H9 (cell line): ENCODE measurements around the gene NTSR1. TPM values are rescaled to one million over a fixed set of nuclear protein-coding genes. Genes with fewer than 3 reads are reported as not detected.
A peak's percentile ranks its signal among the peaks of the same experiment; 100 is the strongest.

Experiments used
- DNase-seq: peaks from one replicate; pipeline ENCODE4 v3.0.0-alpha.2; 2017
- H2AFZ ChIP-seq: one replicate; pipeline ENCODE4 v1.6.1; 2013; ENCODE audit warnings: mild to moderate bottlenecking, low read length, control low read depth, moderate library complexity
- H2AK5ac ChIP-seq: 2 replicates; pipeline ENCODE4 v1.6.1; 2013; ENCODE audit warnings: low read length, control low read depth, mixed read lengths; ENCODE audit not compliant: insufficient read length
- H2BK120ac ChIP-seq: one replicate; pipeline ENCODE4 v1.6.1; 2013; ENCODE audit warnings: low read depth, mild to moderate bottlenecking, low read length, control low read depth, inconsistent platforms; ENCODE audit not compliant: poor library complexity, severe bottlenecking
- H2BK12ac ChIP-seq: 2 replicates; pipeline ENCODE4 v1.6.1; 2013; ENCODE audit warnings: low read length, control low read depth, mixed read lengths, low read depth; ENCODE audit not compliant: insufficient read length
- H2BK15ac ChIP-seq: 2 replicates; pipeline ENCODE4 v1.6.1; 2013; ENCODE audit warnings: low read depth, low read length, control low read depth
- H2BK20ac ChIP-seq: one replicate; pipeline ENCODE4 v1.6.1; 2013; ENCODE audit warnings: low read depth, mild to moderate bottlenecking, low read length, control low read depth, inconsistent platforms; ENCODE audit not compliant: poor library complexity, severe bottlenecking
- H2BK5ac ChIP-seq: 2 replicates; pipeline ENCODE4 v1.6.1; 2013; ENCODE audit warnings: low read length, control low read depth, mixed read lengths; ENCODE audit not compliant: insufficient read length
- H3K14ac ChIP-seq: 2 replicates; pipeline ENCODE4 v1.6.1; 2013; ENCODE audit warnings: low read length, control low read depth; ENCODE audit not compliant: insufficient read depth
- H3K18ac ChIP-seq: 2 replicates; pipeline ENCODE4 v1.6.1; 2013; ENCODE audit warnings: low read depth, mild to moderate bottlenecking, mixed read lengths, low read length, control low read depth; ENCODE audit not compliant: insufficient read length
- H3K23ac ChIP-seq: 2 replicates; pipeline ENCODE4 v1.6.1; 2013; ENCODE audit warnings: low read length, control low read depth, mixed read lengths, low read depth; ENCODE audit not compliant: insufficient read length
- H3K23me2 ChIP-seq: 2 replicates; pipeline ENCODE4 v1.6.1; 2013; ENCODE audit warnings: low read depth, mild to moderate bottlenecking, mixed read lengths, low read length, control low read depth; ENCODE audit not compliant: insufficient read length, poor library complexity, severe bottlenecking
- H3K27ac ChIP-seq: 2 replicates; pipeline ENCODE4 v1.5.1; 2013; ENCODE audit warnings: low read length, control low read depth, mixed read lengths, low read depth; ENCODE audit not compliant: insufficient read length
- H3K27me3 ChIP-seq: 2 replicates; pipeline ENCODE4 v1.6.1; 2013; ENCODE audit warnings: low read length, control low read depth, inconsistent platforms; ENCODE audit not compliant: insufficient read depth
- H3K4ac ChIP-seq: 2 replicates; pipeline ENCODE4 v1.6.1; 2013; ENCODE audit warnings: low read depth, mild to moderate bottlenecking, control low read depth, inconsistent platforms, low read length, moderate library complexity
- H3K4me1 ChIP-seq: 2 replicates; pipeline ENCODE4 v1.6.1; 2013; ENCODE audit warnings: low read length, control low read depth, inconsistent platforms; ENCODE audit not compliant: insufficient read depth
- H3K4me2 ChIP-seq: 2 replicates; pipeline ENCODE4 v1.6.1; 2013; ENCODE audit warnings: low read length, control low read depth, mixed read lengths; ENCODE audit not compliant: insufficient read length, insufficient read depth
- H3K56ac ChIP-seq: 2 replicates; pipeline ENCODE4 v1.6.1; 2013; ENCODE audit warnings: low read depth, mild to moderate bottlenecking, mixed read lengths, low read length, control low read depth; ENCODE audit not compliant: insufficient read length
- H3K79me1 ChIP-seq: 2 replicates; pipeline ENCODE4 v1.6.1; 2013; ENCODE audit warnings: low read depth, mild to moderate bottlenecking, moderate library complexity, low read length, control low read depth, inconsistent platforms; ENCODE audit not compliant: insufficient read depth, poor library complexity, severe bottlenecking
- H3K79me2 ChIP-seq: 2 replicates; pipeline ENCODE4 v1.6.1; 2013; ENCODE audit warnings: low read length, control low read depth, inconsistent platforms; ENCODE audit not compliant: insufficient read depth
- H3K9ac ChIP-seq: 2 replicates; pipeline ENCODE4 v1.6.1; 2013; ENCODE audit warnings: low read length, control low read depth, mixed read lengths; ENCODE audit not compliant: insufficient read length; ENCODE audit errors: extremely low read depth
- H3K9me3 ChIP-seq: one replicate; pipeline ENCODE4 v1.6.1; 2013; ENCODE audit warnings: low read depth, low read length, inconsistent platforms; ENCODE audit not compliant: control insufficient read depth
- H3T11ph ChIP-seq: one replicate; pipeline ENCODE4 v1.6.1; 2013; ENCODE audit warnings: mild to moderate bottlenecking, low read length, control low read depth, inconsistent platforms
- H4K20me1 ChIP-seq: one replicate; pipeline ENCODE4 v1.6.1; 2013; ENCODE audit not compliant: control insufficient read depth, insufficient read length, insufficient read depth
- H4K5ac ChIP-seq: 2 replicates; pipeline ENCODE4 v1.6.1; 2013; ENCODE audit warnings: low read depth, mild to moderate bottlenecking, mixed read lengths, low read length, control low read depth; ENCODE audit not compliant: insufficient read length
- H4K8ac ChIP-seq: replicated peaks from 2 replicates; pipeline ENCODE4 v1.6.1; 2013; ENCODE audit warnings: low read length, control low read depth, mixed read lengths, low read depth; ENCODE audit not compliant: insufficient read length
- H4K91ac ChIP-seq: 2 replicates; pipeline ENCODE4 v1.6.1; 2013; ENCODE audit warnings: low read depth, mild to moderate bottlenecking, moderate library complexity, mixed read lengths, low read length, control low read depth; ENCODE audit not compliant: insufficient read length
- H3K27ac Mint-ChIP-seq, 3 experiments: 2 replicates in 2 of 3; 3 replicates in 1 of 3; pipeline ENCODE4 v1.8.0; 2020 to 2021; ENCODE audit warnings: mixed read lengths in 3 of 3, mild to moderate bottlenecking in 1 of 3, moderate library complexity in 1 of 3
- H3K27me3 Mint-ChIP-seq: 2 replicates; pipeline ENCODE4 v1.8.0; 2021; ENCODE audit warnings: low read depth, mild to moderate bottlenecking, moderate library complexity, mixed read lengths
- H3K36me3 Mint-ChIP-seq, 3 experiments: 2 replicates in 2 of 3; 3 replicates in 1 of 3; pipeline ENCODE4 v1.8.0; 2020 to 2021; ENCODE audit warnings: low read depth in 3 of 3, mixed read lengths in 3 of 3; ENCODE audit not compliant: insufficient read depth in 1 of 3
- H3K4me1 Mint-ChIP-seq, 2 experiments: 2 replicates each; pipeline ENCODE4 v1.8.0; 2020; ENCODE audit warnings: mixed read lengths in 2 of 2
- H3K4me3 Mint-ChIP-seq, 2 experiments: 2 replicates in 1 of 2; 3 replicates in 1 of 2; pipeline ENCODE4 v1.8.0; 2020 to 2021; ENCODE audit warnings: mild to moderate bottlenecking in 2 of 2, mixed read lengths in 2 of 2, moderate library complexity in 1 of 2
- H3K9me3 Mint-ChIP-seq, 2 experiments: 2 replicates in 1 of 2; 3 replicates in 1 of 2; pipeline ENCODE4 v1.8.0; 2020; ENCODE audit warnings: mild to moderate bottlenecking in 2 of 2, mixed read lengths in 2 of 2, moderate library complexity in 1 of 2
- CTCF ChIP-seq: fragments of 200-600 bp; sonication (generic); conservative IDR thresholded peaks from 3 replicates; pipeline ENCODE4 v1.8.0; 2021; ENCODE audit warnings: antibody characterized with exemption, mild to moderate bottlenecking
- WGBS: extraction: QIAGEN DNeasy Blood & Tissue Kit; methylation state at CpG from one replicate; pipeline ENCODE4 v1.1.7; 2013; ENCODE audit warnings: missing lambda C conversion rate, low lambda C conversion rate, mixed read lengths; ENCODE audit not compliant: insufficient read length; ENCODE audit errors: extremely low coverage; 5-methylcytosine and 5-hydroxymethylcytosine counted together
- total RNA-seq: library from RNA; stranded (reverse); gene quantifications from 2 replicates; pipeline ENCODE4 v1.2.1, GENCODE V29; 2021

NTSR1 gene
- total RNA-seq, 1 experiment from 2014 or later = 0.11 TPM

GRCh38 chr20:62797671-62798532 lies 89.3 kb downstream of the NTSR1 start:
- Histone ChIP-seq H3K27ac (no peak overlapping the region), H3K79me1 (no peaks in the 10 kb centered on the region), H2BK20ac (no peak overlapping the region), H3K18ac (no peak overlapping the region), H3K4me1 (no peaks in the 10 kb centered on the region), H2BK5ac (no peak overlapping the region), H3K4ac (no peak overlapping the region), H3K27me3 (no peaks in the 10 kb centered on the region), H4K5ac (no peak overlapping the region), H4K91ac (no peak overlapping the region), H2AFZ (no peak overlapping the region), H3K4me2 (no peak overlapping the region), H4K8ac (no peak overlapping the region), H4K20me1 (no peaks in the 10 kb centered on the region), H2BK120ac (no peak overlapping the region), H3K23me2 (peaks cover 4% of the 10 kb centered on the region), H3K9me3 (no peaks in the 10 kb centered on the region), H3T11ph (no peak overlapping the region), H2AK5ac (no peak overlapping the region), H3K14ac (no peak overlapping the region), H3K9ac (no peak overlapping the region), H2BK15ac (no peak overlapping the region), H3K23ac (no peak overlapping the region), H3K56ac (no peak overlapping the region), H3K79me2 (no peaks in the 10 kb centered on the region), H2BK12ac (no peak overlapping the region)
- TF ChIP-seq CTCF = no peak
- DNase-seq = no peak
- peak overlapping the region; percentile 74 to 88 for H3K4me3 Mint-ChIP-seq
- WGBS = no CpG with 5 or more reads among the region's 26 CpGs
- H3K4me1 Mint-ChIP-seq = peaks cover 7 to 12% of the 10 kb centered on the region in 2 experiments; a peak in 2 of 4 replicates
- peaks cover 24% of the 10 kb centered on the region for H3K27me3 Mint-ChIP-seq
- no peak overlapping the region for H3K27ac Mint-ChIP-seq
- H3K36me3 Mint-ChIP-seq = peaks cover 13 to 38% (median 34%) of the 10 kb centered on the region in 3 experiments
- H3K9me3 Mint-ChIP-seq = no peaks in the 10 kb centered on the region
